Mucosa of stomach (tissue), 1 donor: ENCODE measurements around the gene MPRIP.
"Not testable (repeated sequence)": the region's sequence is repeated elsewhere in the genome, so short reads cannot be mapped to it uniquely, and the experiment has no call there.

Experiments
- H3K27me3 ChIP-seq: one replicate; pipeline ENCODE4 v1.7.0; 2013; ENCODE audit warnings: mild to moderate bottlenecking, low read length; ENCODE audit not compliant: control insufficient read depth, insufficient read depth
- H3K36me3 ChIP-seq: one replicate; pipeline ENCODE4 v1.7.0; 2013; ENCODE audit warnings: low read length; ENCODE audit not compliant: control insufficient read depth, insufficient read depth
- H3K4me1 ChIP-seq: one replicate; pipeline ENCODE4 v1.7.0; 2013; ENCODE audit warnings: mild to moderate bottlenecking, low read length; ENCODE audit not compliant: control insufficient read depth, insufficient read depth
- H3K4me3 ChIP-seq: one replicate; pipeline ENCODE4 v1.7.0; 2013; ENCODE audit warnings: low read length
- H3K9ac ChIP-seq: one replicate; pipeline ENCODE4 v1.7.0; 2013; ENCODE audit warnings: mild to moderate bottlenecking, low read length, moderate library complexity
- H3K9me3 ChIP-seq: one replicate; pipeline ENCODE4 v1.7.0; 2013; ENCODE audit warnings: mild to moderate bottlenecking, low read length, moderate library complexity; ENCODE audit not compliant: control insufficient read depth
- donor health status: Pancreatic carcinoma.

Gene MPRIP

GRCh38 chr17:17042384-17042736 is at the start of gene MPRIP:
MPRIP (plus strand) TSS chr17:17042457; CDS start chr17:17042849, 392 bp downstream.
- H3K4me3 ChIP-seq = peak within 1 kb of the TSS; percentile 76
- peaks cover 35% of the 10 kb centered on the region for H3K4me1 ChIP-seq
- no peaks in the 10 kb centered on the region for H3K9me3 ChIP-seq
- H3K36me3 ChIP-seq = no peaks in the 10 kb centered on the region
- H3K9ac ChIP-seq = peak within 1 kb of the TSS; percentile 91
- H3K27me3 ChIP-seq = no peaks in the 10 kb centered on the region

- Histone ChIP-seq H3K9me3 (no peaks in the 10 kb centered on the region), H3K4me1 (peaks cover 7% of the 10 kb centered on the region), H3K36me3 (no peaks in the 10 kb centered on the region), H3K27me3 (no peaks in the 10 kb centered on the region), H3K4me3 (no peak overlapping the region), H3K9ac (no peak overlapping the region)
These were observed 47.6 kb upstream of the MPRIP start for GRCh38 chr17:16994631-16995030.

GRCh38 chr17:16995930-16996329 is 46.3 kb upstream of the MPRIP start:
- Histone ChIP-seq H3K4me1 (peaks cover 7% of the 10 kb centered on the region), H3K9me3 (no peaks in the 10 kb centered on the region), H3K9ac (no peak overlapping the region), H3K4me3 (no peak overlapping the region), H3K27me3 (no peaks in the 10 kb centered on the region), H3K36me3 (no peaks in the 10 kb centered on the region)

GRCh38 chr17:16996726-16997125 is 45.5 kb upstream of the MPRIP start:
- not testable (repeated sequence) for H3K4me3 ChIP-seq, H3K9ac ChIP-seq, H3K9me3 ChIP-seq, H3K36me3 ChIP-seq, H3K4me1 ChIP-seq, H3K27me3 ChIP-seq

GRCh38 chr17:16997514-16998429 is 44.5 kb upstream of the MPRIP start:
- H3K27me3 ChIP-seq = no peaks in the 10 kb centered on the region
- H3K36me3 ChIP-seq = no peaks in the 10 kb centered on the region
- H3K4me1 ChIP-seq = peaks cover 9% of the 10 kb centered on the region
- no peaks in the 10 kb centered on the region for H3K9me3 ChIP-seq
- no peak overlapping the region for H3K4me3 ChIP-seq
- no peak overlapping the region for H3K9ac ChIP-seq

GRCh38 chr17:16999931-17000625 is 42.2 kb upstream of the MPRIP start:
- H3K9ac ChIP-seq = no peak overlapping the region
- H3K9me3 ChIP-seq = no peaks in the 10 kb centered on the region
- peaks cover 9% of the 10 kb centered on the region for H3K4me1 ChIP-seq

GRCh38 chr17:17001076-17001777 is 41.0 kb upstream of the MPRIP start:
- H3K9me3 ChIP-seq = no peaks in the 10 kb centered on the region
- H3K36me3 ChIP-seq = no peaks in the 10 kb centered on the region
- H3K4me1 ChIP-seq = peaks cover 9% of the 10 kb centered on the region
- no peak overlapping the region for H3K9ac ChIP-seq
- no peaks in the 10 kb centered on the region for H3K27me3 ChIP-seq
- no peak overlapping the region for H3K4me3 ChIP-seq

More at GRCh38 chr17:16999931-17000625, 42.2 kb upstream of the MPRIP start:
- no peaks in the 10 kb centered on the region for H3K36me3 ChIP-seq
- no peaks in the 10 kb centered on the region for H3K27me3 ChIP-seq
- H3K4me3 ChIP-seq = no peak overlapping the region

- Histone ChIP-seq H3K27me3 (no peaks in the 10 kb centered on the region), H3K9ac (no peak overlapping the region), H3K4me1 (peaks cover 9% of the 10 kb centered on the region), H3K36me3 (no peaks in the 10 kb centered on the region), H3K4me3 (no peak overlapping the region), H3K9me3 (no peaks in the 10 kb centered on the region)
These were observed 40.3 kb upstream of the MPRIP start for GRCh38 chr17:17001874-17002520.

GRCh38 chr17:17002731-17003715 is 39.2 kb upstream of the MPRIP start:
- not testable (repeated sequence) for H3K9ac ChIP-seq, H3K4me3 ChIP-seq, H3K36me3 ChIP-seq, H3K4me1 ChIP-seq, H3K27me3 ChIP-seq, H3K9me3 ChIP-seq

GRCh38 chr17:17004251-17004996 is 37.8 kb upstream of the MPRIP start:
- Histone ChIP-seq H3K36me3 (no peaks in the 10 kb centered on the region), H3K9me3 (no peaks in the 10 kb centered on the region), H3K27me3 (no peaks in the 10 kb centered on the region), H3K4me1 (peaks cover 20% of the 10 kb centered on the region), H3K4me3 (no peak overlapping the region), H3K9ac (no peak overlapping the region)
